OCI-M2 (cell line): ENCODE measurements around the gene PCDHB11.
"Not testable (repeated sequence)": the region's sequence is repeated elsewhere in the genome, so short reads cannot be mapped to it uniquely, and the experiment has no call there.

Experiments
- DNase-seq: peaks from one replicate; lab custom pipeline; 2025; ENCODE audit not compliant: unreplicated experiment; lab: John Stamatoyannopoulos, UW

Gene PCDHB11

DNA sequence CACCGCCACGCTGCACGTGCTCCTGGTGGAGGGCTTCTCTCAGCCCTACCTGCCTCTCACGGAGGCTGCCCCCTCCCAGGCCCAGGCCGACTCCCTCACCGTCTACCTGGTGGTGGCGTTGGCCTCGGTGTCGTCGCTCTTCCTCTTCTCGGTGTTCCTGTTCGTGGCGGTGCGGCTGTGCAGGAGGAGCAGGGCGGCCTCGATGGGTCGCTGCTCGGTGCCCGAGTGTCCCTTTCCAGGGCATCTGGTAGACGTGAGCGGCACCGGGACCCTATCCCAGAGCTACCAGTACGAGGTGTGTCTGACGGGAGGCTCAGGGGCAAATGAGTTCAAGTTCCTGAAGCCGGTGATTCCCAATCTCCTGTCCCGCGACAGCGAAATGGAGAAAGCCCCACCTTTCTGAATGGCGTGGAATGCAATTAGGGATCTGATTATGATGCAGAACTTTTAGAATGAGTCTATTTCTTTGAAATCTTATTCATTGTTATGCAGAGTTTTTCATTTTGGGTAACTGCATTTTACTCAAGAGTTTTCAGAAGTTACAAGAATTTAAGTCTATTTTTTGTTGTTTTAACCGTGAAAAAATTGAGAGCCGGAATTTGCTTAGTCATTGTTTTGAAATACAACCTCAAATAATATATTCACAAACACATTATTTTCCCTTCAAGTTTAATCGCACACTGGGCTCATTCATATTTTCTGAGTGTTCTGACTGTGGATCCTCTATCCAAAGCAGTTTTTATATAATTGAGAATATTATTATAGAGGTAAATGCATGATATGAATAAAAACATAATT, 37.3 kb downstream of the PCDHB11 start:
- DNase-seq, result no peak

DNA sequence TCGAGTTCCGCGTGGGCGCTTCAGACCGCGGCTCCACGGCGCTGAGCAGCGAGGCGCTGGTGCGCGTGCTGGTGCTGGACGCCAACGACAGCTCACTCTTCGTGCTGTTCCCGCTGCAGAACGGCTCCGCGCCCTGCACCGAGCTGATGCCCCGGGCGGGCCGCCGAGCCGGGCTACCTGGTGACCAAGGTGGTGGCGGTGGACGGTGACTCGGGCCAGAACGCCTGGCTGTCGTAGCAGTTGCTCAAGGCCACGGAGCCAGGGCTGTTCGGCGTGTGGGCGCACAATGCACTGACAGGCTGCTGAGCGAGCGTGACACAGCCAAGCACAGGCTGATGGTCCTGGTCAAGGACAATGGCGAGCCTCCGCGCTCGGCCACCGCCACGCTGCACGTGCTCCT, 42.1 kb downstream of the PCDHB11 start:
- DNase-seq, result no peak

DNA sequence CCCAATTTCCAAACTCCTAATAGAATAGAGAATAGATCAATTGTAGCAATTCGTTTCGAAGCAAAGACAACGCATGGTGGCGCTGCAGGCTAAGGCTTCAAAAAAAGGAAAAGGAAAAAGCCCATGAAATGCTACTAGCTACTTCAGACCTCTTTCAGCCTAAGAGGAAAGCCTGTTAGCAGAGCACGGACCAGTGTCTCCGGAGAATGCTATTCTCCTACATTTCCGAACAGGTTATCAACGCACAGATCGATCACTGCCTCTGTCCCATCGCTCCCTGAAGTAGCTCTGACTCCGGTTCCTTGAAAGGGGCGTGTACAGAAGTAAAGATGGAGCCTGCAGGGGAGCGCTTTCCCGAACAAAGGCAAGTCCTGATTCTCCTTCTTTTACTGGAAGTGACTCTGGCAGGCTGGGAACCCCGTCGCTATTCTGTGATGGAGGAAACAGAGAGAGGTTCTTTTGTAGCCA, 45.9 kb downstream of the PCDHB11 start, which contains the start of gene PCDHB15:
TSS of gene PCDHB15 (plus strand) at position 146 of the 468 bp plus-strand sequence. CDS start at position 330, 184 bp downstream.
- no peak for DNase-seq

GRCh38 chr5:141246971-141247370, 47.5 kb downstream of the PCDHB11 start:
- DNase-seq, result not testable (repeated sequence)

DNA sequence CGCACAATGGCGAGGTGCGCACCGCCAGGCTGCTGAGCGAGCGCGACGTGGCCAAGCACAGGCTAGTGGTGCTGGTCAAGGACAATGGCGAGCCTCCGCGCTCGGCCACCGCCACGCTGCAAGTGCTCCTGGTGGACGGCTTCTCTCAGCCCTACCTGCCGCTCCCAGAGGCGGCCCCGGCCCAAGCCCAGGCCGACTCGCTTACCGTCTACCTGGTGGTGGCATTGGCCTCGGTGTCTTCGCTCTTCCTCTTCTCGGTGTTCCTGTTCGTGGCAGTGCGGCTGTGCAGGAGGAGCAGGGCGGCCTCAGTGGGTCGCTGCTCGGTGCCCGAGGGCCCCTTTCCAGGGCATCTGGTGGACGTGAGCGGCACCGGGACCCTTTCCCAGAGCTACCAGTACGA, 48.0 kb downstream of the PCDHB11 start:
- DNase-seq, result not testable (repeated sequence)

DNA sequence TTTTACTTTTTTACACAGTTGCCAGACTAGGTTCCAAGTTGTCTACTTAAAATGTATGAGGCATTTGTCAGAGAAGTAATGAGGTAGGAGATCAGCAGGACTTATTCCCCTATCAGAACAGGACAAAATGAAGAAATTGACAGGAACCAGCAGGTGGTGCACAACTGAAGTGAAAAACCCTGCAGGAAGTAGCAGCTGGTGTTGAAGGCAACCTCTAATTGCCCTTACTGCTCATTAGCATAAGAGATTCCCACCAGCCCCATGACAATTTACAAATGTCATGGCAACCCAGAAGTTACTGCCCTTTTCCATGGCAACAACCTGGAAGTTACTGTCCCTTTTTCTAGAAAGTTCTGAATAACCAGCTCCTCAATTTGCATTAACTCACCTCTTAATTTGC, 51.1 kb downstream of the PCDHB11 start:
- DNase-seq, result no peak
